AG04450 (cell line): ENCODE measurements around the gene WWOX. TPM values are rescaled to one million over a fixed set of nuclear protein-coding genes. Genes with fewer than 3 reads are reported as not detected.

ENCODE experiments used
- CTCF ChIA-PET: fragments of 300-600, 350-600 bp; formaldehyde crosslinking; extraction: SDS; loops from one replicate; lab custom pipeline; 2022; ENCODE audit warnings: antibody characterized with exemption, inconsistent platforms; lab: Charles Lee
- POLR2A ChIA-PET: fragments of 350-600 bp; formaldehyde crosslinking; extraction: SDS; loops from one replicate; lab custom pipeline; 2021; ENCODE audit warnings: antibody characterized with exemption, inconsistent platforms; lab: Yijun Ruan, JAX
- DNase-seq: peaks from one replicate; pipeline ENCODE4 v3.0.0-alpha.2; 2011; ENCODE audit warnings: low read depth, low spot score
- H3K27ac ChIP-seq: one replicate; pipeline ENCODE4 v1.5.1; 2012; ENCODE audit warnings: low read depth, low read length, control low read depth
- H3K27me3 ChIP-seq: one replicate; pipeline ENCODE4 v1.6.0; 2012; ENCODE audit warnings: low read length; ENCODE audit not compliant: control insufficient read depth, insufficient read depth
- H3K4me3 ChIP-seq: 2 replicates; pipeline ENCODE4 v1.5.1; 2011; ENCODE audit warnings: mild to moderate bottlenecking, low read depth, low read length, control low read depth
- H3K9me3 ChIP-seq: 2 replicates; pipeline ENCODE4 v1.5.1; 2012; ENCODE audit warnings: low read length; ENCODE audit not compliant: control insufficient read depth, insufficient read depth
- polyA plus RNA-seq: library from polyadenylated mRNA; depleted of rRNA; stranded (reverse); fragments of >200 nt; gene quantifications from 2 replicates; pipeline ENCODE4 v1.2.3, GENCODE V29; 2011
- TF ChIP-seq, protein P1 (sequence below): IDR thresholded peaks from 2 replicates; pipeline ENCODE4 v1.5.1; 2011; ENCODE audit warnings: low read depth, low read length, control low read depth, inconsistent platforms

The WWOX gene
- polyA plus RNA-seq, 1 experiment = 2.1 TPM

DNA sequence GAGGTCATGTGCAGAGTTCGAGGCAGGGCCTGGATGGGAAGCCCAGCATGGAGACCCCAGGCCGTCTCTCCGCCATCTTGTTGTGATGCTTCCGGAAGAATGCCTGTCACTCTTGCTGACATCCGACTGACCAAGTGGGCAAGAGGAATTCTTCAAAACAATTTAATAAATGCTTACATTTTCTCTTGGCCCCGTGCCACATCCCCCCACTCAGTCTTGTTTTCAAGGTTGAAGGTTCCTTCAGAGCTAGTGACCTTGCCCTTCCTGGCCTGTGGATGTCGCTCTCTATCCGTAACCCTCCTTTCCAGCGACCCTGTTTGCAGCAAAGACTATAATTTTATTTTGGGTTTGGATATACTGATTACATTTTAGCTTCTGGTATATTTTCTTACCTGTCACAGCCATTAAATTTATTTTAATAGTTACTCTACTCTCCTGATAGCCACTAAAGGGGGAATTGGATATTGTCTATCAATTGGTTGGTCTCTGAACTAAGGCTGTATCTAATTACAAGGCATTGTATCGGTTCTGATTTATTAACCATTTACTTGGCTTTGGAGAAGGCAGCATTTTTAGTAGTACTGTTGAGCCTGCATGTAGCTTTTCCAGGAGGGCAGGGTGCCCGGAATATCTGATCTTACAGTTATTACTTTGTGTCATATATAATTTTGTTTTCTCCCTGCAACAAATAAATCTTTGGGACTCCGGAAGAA lies 264.5 kb downstream of the WWOX start:
- Histone ChIP-seq H3K27ac (no peak overlapping the region), H3K4me3 (no peak overlapping the region), H3K27me3 (no peaks in the 10 kb centered on the region), H3K9me3 (peaks cover 31% of the 10 kb centered on the region)
- ChIA-PET CTCF (no interaction called here), POLR2A (no interaction called here)
- TF ChIP-seq, protein P1, sequence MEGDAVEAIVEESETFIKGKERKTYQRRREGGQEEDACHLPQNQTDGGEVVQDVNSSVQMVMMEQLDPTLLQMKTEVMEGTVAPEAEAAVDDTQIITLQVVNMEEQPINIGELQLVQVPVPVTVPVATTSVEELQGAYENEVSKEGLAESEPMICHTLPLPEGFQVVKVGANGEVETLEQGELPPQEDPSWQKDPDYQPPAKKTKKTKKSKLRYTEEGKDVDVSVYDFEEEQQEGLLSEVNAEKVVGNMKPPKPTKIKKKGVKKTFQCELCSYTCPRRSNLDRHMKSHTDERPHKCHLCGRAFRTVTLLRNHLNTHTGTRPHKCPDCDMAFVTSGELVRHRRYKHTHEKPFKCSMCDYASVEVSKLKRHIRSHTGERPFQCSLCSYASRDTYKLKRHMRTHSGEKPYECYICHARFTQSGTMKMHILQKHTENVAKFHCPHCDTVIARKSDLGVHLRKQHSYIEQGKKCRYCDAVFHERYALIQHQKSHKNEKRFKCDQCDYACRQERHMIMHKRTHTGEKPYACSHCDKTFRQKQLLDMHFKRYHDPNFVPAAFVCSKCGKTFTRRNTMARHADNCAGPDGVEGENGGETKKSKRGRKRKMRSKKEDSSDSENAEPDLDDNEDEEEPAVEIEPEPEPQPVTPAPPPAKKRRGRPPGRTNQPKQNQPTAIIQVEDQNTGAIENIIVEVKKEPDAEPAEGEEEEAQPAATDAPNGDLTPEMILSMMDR = no peak
- no peak for DNase-seq

DNA sequence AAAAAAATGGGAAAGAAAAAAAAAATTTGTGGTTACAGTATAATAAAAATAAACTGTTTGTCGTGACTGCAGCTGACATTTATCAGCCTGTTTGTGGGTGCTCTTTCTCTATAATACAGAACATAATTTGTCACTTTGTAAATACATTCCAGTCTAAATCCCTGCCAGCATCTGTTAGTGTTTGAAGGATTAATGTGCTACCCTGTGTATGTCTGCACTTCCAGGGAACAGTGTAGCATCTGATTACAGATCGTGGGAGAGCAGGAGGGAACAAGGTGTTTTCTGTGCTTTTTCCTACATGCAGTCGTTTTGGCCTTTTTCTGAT lies 265.1 kb downstream of the WWOX start:
- DNase-seq = no peak
- TF ChIP-seq, protein P1 = no peak
- Histone ChIP-seq H3K27ac (no peak overlapping the region), H3K4me3 (no peak overlapping the region), H3K27me3 (no peaks in the 10 kb centered on the region), H3K9me3 (peaks cover 34% of the 10 kb centered on the region)
- POLR2A ChIA-PET = no interaction called here
- CTCF ChIA-PET = no interaction called here

DNA sequence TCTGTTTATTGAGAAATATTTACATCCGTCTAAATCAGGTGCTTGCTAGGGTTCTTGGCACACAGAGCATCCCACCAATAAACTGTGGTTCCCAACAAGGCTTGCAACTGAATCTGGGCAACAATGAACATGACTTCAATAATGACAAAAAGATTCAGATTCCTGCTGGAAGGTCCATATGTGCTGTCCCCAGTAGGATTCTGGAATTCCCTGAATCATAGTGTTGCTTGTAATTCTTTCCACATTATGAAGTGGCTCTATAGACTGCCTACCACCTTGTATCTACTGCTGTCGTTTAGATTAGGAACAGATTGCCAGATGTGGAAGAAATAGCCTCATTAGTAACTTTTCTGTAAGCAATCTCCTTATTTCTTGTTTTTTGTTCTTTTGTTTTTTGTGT lies 265.9 kb downstream of the WWOX start:
- POLR2A ChIA-PET = no interaction called here
- CTCF ChIA-PET = no interaction called here

DNA sequence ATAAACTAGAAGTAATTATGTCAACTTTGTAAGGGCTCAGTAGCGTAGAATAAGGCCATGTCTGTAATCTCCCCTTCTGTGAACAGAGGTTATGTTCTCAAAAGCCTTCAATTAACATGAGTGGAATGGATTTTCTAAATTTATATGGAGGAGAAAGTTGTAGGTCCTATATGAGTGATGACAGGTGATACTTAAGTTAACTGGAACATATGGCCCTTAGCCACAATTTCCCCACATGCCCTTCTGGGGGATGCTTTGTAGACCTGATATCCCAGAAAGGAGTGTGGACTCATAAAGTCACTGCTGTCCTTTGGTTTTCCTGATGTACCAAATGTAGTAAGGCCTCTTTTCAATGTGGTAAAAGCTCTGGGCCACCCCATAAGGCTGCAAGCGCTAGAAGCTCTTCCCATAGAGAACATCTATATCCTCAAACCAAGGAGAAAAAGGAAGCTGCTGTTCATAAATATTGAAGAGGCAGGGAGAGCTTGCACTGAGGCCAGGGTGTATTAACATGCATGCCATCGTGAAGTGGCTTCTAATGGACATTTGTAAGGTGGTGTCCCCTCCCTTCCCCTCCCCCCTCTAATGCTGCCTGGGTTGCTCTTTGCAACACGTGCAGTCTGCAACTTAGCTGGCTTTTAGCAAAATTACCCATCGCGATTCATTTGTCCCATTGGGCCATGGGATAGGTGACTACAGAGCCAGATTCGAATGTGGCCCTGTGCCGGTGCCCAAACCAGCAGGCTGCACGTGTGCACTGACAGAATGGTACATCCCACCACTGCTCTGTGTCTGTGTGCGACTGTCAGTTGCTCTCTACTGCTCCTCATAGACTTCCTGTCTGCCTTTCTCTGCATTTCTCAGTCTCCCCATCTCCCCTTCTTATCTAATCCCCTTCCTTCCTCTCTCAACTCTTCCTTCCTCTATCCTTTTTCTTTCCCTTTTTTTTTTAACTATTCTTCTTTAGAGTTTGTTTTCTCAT lies 269.0 kb downstream of the WWOX start:
- CTCF ChIA-PET = no interaction called here
- Histone ChIP-seq H3K4me3 (no peak overlapping the region), H3K27me3 (no peaks in the 10 kb centered on the region), H3K27ac (no peak overlapping the region), H3K9me3 (peaks cover 24% of the 10 kb centered on the region)
- no peak for DNase-seq
- POLR2A ChIA-PET = no interaction called here
- TF ChIP-seq, protein P1 = no peak

More for the DNA sequence above, 265.9 kb downstream of the WWOX start:
- no peak overlapping the region for H3K4me3 ChIP-seq
- no peaks in the 10 kb centered on the region for H3K27me3 ChIP-seq
- no peak overlapping the region for H3K27ac ChIP-seq
- peaks cover 36% of the 10 kb centered on the region for H3K9me3 ChIP-seq
- DNase-seq = no peak
- TF ChIP-seq, protein P1 = no peak

DNA sequence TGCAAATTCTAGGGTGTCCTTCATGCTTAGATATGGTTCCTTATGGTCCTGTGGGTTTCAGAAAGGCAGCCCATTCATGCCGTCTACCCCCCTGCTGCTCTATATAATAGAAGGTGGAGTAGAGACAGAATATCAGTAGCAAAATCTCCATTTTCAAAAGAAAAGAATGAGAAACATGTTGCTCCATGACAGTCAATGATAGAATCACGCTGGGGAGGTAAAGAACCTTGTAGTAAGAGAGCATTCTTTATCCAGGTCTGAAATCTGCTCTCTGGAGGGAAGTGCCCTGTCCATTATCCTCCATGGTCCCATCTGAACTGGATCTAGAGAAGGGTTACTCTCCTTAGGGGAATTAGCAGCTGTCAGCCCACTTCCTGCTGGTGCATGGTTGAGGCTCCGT lies 272.8 kb downstream of the WWOX start:
- POLR2A ChIA-PET = no interaction called here
- Histone ChIP-seq H3K9me3 (peaks cover 31% of the 10 kb centered on the region), H3K27me3 (no peaks in the 10 kb centered on the region), H3K4me3 (no peak overlapping the region), H3K27ac (no peak overlapping the region)
- CTCF ChIA-PET = no interaction called here
- no peak for DNase-seq
- TF ChIP-seq, protein P1 = no peak
